HFFc6 (cell line): ENCODE results near the gene USF1. TPM values are rescaled to one million over a fixed set of nuclear protein-coding genes. Genes with fewer than 3 reads are reported as not detected.
A peak's percentile ranks its signal among the peaks of the same experiment; 100 is the strongest.

ENCODE experiments used
- DNase-seq: peaks from one replicate; pipeline ENCODE4 v3.0.0-alpha.2; 2018
- H3K27ac Mint-ChIP-seq: 2 replicates; pipeline ENCODE4 v1.8.0; 2020; ENCODE audit warnings: mild to moderate bottlenecking, mixed read lengths
- H3K27me3 Mint-ChIP-seq: 2 replicates; pipeline ENCODE4 v1.8.0; 2021; ENCODE audit warnings: mild to moderate bottlenecking, moderate library complexity, mixed read lengths; ENCODE audit not compliant: insufficient read depth
- H3K36me3 Mint-ChIP-seq: 2 replicates; pipeline ENCODE4 v1.8.0; 2021; ENCODE audit warnings: low read depth, mixed read lengths
- H3K4me1 Mint-ChIP-seq: 2 replicates; pipeline ENCODE4 v1.8.0; 2020; ENCODE audit warnings: low read depth, mixed read lengths
- H3K4me3 Mint-ChIP-seq: 2 replicates; pipeline ENCODE4 v1.8.0; 2020; ENCODE audit warnings: mild to moderate bottlenecking, moderate library complexity, mixed read lengths
- H3K9me3 Mint-ChIP-seq: 2 replicates; pipeline ENCODE4 v1.8.0; 2020; ENCODE audit warnings: mild to moderate bottlenecking, mixed read lengths
- CTCF ChIP-seq: fragments of 200-600 bp; sonication (generic); IDR thresholded peaks from 2 replicates; pipeline ENCODE4 v1.5.0; 2021; ENCODE audit warnings: antibody characterized with exemption, mild to moderate bottlenecking
- total RNA-seq, 6 experiments: library from RNA; stranded (reverse); fragmentation: NEBNext Ultra II Directional; extraction: Animal tissue kit (Norgen Biotek cat#: 25700); gene quantifications; 2 replicates in 1 of 6; 3 replicates in 5 of 6; pipeline ENCODE4 v1.2.3, GENCODE V29; 2021

USF1 gene
- total RNA-seq, 6 experiments from 2014 or later: 31.2 to 38.0 (median 33.4) TPM

DNA sequence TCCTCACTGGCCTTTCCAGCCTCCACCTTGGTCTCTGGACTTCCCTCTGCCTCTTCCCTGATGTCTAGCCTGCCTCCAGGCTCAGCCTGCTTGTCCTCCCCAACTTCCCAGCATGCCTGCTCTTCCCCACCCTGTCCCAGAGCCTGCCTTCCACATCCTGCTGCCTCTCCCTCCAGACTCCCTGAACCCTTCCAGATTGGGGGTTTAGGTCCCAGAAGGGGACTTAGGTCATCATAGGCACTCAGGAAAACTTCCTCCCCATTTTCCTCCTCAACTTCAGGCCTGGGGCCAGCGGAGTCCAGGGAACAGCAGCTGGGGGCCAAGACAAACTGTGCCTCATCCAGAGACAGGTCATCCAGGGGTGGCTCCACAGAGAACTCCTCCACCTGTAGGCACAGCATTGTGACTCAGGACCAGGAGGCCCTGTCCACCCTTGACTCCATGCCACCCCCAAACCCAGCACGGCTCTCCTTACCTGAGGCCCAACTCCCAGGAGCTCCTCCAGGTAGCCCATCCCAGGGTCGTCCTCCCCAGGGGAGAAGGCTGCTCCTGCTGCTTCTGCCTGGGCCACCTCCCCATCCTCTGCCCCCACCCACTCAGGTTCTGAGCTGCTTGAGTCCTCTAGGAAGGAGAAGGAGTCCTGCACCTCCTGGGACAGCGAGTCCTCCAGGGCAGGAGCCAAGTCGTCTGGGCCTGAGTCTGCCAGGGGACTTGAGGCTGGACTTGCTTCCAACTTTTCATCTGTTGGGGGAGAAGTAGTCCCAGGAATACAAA is 3.4 kb upstream of the USF1 start:
- peaks cover 23% of the 10 kb centered on the region for H3K4me1 Mint-ChIP-seq
- no peak overlapping the region for H3K4me3 Mint-ChIP-seq
- H3K27ac Mint-ChIP-seq: no peak overlapping the region
- DNase-seq: no peak
- H3K9me3 Mint-ChIP-seq: peaks cover 29% of the 10 kb centered on the region
- peaks cover 10% of the 10 kb centered on the region for H3K27me3 Mint-ChIP-seq
- TF ChIP-seq CTCF: no peak
- peaks cover 25% of the 10 kb centered on the region for H3K36me3 Mint-ChIP-seq

GRCh38 chr1:161047436-161048420 is 2.0 kb upstream of the USF1 start:
- H3K27me3 Mint-ChIP-seq: peaks cover 10% of the 10 kb centered on the region
- H3K4me3 Mint-ChIP-seq: no peak overlapping the region
- H3K27ac Mint-ChIP-seq: no peak overlapping the region
- peaks cover 29% of the 10 kb centered on the region for H3K9me3 Mint-ChIP-seq
- H3K4me1 Mint-ChIP-seq: peaks cover 23% of the 10 kb centered on the region
- no peak for TF ChIP-seq CTCF
- DNase-seq: no peak
- H3K36me3 Mint-ChIP-seq: peaks cover 27% of the 10 kb centered on the region

- Mint-ChIP-seq H3K36me3 (peaks cover 33% of the 10 kb centered on the region), H3K4me3 (peak overlapping the region; percentile 92), H3K27me3 (peaks cover 10% of the 10 kb centered on the region), H3K9me3 (peaks cover 29% of the 10 kb centered on the region), H3K4me1 (peaks cover 25% of the 10 kb centered on the region), H3K27ac (peak overlapping the region; percentile 98)
- TF ChIP-seq CTCF: no peak
- no peak for DNase-seq
Measured at GRCh38 chr1:161046605-161047228, 940 bp upstream of the USF1 start.

GRCh38 chr1:161044908-161045735 is 655 bp downstream of the USF1 start:
- H3K9me3 Mint-ChIP-seq: peaks cover 28% of the 10 kb centered on the region
- peaks cover 33% of the 10 kb centered on the region for H3K36me3 Mint-ChIP-seq
- TF ChIP-seq CTCF: no peak
- peak overlapping the region; percentile 92 for H3K4me3 Mint-ChIP-seq
- peaks cover 10% of the 10 kb centered on the region for H3K27me3 Mint-ChIP-seq
- H3K27ac Mint-ChIP-seq: peak overlapping the region; percentile 98
- DNase-seq: peak; percentile 62
- peaks cover 25% of the 10 kb centered on the region for H3K4me1 Mint-ChIP-seq

DNA sequence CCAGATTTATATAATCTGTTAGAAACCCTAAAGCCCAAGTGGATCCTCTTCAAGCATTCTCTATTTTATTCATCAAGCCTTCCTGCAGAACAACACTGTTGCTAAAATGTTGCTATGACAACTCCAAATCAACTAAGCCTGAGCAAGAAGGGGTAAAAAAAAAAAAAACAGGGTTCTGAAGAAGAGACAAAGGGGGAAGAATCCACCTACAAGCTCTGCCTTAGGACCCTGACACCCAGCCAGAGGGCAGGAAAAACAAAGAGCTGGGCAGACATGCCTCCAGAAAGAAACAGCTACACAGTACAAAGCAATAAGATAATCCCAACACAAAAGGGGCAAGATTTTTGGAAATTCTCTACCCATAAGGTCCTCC is 1.3 kb downstream of the USF1 start:
- Mint-ChIP-seq H3K36me3 (peaks cover 33% of the 10 kb centered on the region), H3K27me3 (peaks cover 10% of the 10 kb centered on the region), H3K4me1 (peaks cover 25% of the 10 kb centered on the region), H3K9me3 (peaks cover 22% of the 10 kb centered on the region), H3K27ac (peak overlapping the region; percentile 98), H3K4me3 (peak overlapping the region; percentile 92)
- DNase-seq: peak; percentile 32
- TF ChIP-seq CTCF: no peak
